ENCODE measurements around the gene DDX1.
A peak's percentile ranks its signal among the peaks of the same experiment; 100 is the strongest.

The DDX1 gene

DNA sequence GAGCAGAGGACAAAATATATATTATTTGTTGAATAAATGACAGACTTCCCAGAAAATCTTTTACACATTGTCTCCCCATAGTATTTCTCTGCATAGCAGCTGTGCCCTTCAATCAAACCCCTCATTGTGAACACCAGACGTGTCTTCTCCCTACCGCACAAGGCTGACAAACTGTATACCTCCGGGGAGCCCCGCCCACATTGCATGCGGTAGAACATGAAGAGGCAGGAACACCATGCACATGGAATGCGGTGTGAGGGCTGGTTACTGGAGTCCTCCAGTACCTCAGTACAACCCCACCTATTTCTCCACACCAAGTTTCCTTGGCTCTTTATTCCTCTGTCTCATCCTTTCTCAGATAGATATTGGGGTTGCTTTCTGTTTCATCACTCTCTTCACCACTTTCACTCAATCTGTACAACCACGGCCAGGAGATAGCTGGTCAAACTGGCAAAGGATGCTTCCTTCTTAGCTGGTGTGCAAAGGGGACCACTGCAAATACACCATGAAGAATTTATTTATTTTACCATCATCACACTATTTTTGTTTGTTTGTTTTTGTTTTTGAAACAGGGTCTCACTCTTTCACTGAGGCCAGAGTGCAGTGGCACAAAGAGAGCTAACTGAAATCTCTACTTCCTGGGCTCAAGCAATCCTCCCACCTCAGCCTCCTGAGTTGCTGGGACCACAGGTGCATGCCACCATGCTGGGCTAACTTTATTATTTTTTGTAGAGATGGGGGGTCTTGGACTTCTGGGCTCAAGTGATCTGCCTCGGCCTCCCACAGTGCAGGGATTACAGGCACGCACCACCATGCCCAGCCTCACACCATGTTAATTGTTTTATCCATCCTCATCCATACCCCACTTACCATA is 28.2 kb upstream of the DDX1 start:
- FAIRE-seq, result no peak

DNA sequence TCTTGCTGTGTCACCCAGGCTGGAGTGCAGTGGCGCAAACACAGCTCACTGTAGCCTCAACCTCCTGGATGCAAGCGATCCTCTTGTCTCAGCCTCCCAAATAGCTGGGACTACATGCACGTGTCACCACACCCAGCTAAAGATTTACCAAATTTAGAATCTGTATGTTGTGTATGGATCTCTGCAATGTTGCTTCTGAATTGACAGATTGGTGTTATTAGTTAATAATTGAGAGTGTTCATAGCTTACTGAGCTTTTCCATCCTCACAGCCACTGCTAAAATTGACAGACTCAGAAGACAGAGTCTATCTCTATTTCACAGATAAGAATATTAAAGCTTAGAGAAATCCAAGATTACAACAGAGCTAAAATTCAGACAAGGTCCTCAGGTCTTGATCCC is 26.3 kb upstream of the DDX1 start:
- FAIRE-seq, result no peak

DNA sequence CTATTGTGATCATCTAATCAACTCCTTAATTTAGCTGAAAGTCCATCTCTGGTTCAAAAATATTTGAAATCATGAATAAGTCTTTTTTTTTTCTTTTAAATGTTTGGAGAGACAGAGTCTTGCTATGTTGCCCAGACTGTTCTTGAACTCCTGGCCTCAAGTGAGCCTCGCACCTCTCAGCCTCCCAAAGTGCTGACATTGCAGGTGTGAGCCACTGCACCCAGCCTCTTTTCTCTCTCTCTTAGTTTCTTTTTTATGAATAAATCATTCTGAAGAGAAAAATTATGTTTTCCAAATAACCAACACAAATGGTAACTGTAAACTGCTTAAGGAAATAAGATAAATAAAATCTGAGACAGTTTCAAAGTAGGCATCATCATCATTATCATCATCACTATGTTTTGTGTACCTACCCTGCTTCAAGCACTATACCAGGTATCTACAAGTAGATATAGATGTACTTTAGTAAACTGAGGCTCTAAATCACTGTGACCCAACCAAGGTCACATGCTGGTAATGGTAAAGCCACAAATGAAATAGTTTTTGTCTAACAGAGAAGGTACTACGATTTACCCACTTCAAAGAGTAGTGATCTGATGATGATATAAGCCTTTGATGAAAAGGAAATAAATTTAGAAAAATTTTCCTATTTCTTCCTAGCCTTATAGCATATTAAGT is 25.5 kb upstream of the DDX1 start:
- FAIRE-seq, result no peak

DNA sequence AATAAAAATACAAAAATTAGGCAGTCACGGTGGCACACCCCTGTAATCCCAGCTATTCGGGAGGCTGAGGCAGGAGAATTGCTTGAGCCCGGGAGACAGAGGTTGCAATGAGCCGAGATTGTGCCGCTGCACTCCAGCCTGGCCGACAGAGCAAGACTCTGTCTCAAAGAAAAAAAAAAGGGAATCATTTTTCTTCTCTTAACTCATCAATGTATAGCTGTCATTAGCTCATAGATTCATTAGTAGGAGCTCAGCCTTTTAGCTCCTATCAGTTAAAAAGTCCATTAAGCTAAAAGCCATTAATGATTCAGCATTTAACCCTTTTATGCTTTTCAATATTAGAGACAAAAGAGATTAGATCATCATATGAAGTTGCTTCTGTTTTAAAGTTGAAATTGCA is 24.8 kb upstream of the DDX1 start:
- FAIRE-seq, result no peak

DNA sequence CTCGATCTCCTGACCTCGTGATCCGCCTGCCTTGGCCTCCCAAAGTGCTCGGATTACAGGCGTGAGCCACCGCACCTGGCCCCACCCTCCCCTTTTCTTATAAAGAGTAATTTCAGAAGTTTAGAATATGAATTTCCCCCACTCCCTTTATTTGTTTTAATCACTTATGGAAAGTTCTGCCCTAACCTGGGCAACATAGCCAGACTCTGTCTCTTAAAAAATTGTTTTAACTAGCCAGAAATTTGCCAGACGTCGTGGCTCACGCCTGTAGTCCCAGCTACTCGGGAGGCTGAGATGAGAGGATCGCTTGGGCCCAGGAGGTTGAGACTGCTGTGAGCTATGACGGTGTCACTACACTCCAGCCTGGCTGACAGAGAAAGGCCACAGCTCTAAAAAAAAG is 22.8 kb upstream of the DDX1 start:
- no peak for FAIRE-seq

DNA sequence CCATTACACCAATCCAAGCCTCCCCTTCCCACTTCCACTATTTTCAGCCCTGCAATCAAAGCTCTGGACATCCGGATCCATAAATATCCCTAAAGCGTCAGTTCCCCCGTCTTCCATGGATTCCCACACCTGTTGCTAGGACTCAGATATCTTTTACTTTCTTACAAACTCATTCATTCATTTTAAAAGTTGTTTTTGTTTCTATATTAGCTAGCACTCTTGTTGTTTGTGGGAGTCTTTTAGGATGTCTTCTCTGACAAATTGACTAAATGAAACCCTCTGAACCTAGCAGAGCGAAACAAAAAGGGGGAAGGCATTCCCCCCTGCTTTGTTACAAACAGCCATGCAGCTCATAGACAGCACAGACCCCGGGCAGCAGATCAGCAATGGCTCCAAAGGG is 21.6 kb upstream of the DDX1 start:
- FAIRE-seq, result no peak

DNA sequence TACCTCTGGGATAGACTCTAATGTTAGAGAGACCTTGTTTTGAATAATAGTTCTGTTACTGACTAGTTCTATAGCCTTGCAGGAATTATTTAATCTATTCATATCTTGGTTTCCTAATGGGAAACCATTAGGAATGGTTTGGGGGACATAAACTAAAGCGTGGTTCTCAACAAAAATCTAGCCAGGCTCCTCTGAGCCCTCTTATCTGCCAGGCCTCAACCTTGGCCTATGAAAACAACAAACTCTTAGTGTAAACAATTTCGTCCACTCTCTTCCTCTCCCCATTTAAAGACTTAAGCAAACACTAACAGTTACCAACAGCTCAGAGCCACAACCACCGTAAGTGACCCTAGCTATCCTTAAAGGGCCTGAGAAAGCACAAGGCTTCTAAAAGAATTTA is 19.9 kb upstream of the DDX1 start:
- FAIRE-seq, result no peak

DNA sequence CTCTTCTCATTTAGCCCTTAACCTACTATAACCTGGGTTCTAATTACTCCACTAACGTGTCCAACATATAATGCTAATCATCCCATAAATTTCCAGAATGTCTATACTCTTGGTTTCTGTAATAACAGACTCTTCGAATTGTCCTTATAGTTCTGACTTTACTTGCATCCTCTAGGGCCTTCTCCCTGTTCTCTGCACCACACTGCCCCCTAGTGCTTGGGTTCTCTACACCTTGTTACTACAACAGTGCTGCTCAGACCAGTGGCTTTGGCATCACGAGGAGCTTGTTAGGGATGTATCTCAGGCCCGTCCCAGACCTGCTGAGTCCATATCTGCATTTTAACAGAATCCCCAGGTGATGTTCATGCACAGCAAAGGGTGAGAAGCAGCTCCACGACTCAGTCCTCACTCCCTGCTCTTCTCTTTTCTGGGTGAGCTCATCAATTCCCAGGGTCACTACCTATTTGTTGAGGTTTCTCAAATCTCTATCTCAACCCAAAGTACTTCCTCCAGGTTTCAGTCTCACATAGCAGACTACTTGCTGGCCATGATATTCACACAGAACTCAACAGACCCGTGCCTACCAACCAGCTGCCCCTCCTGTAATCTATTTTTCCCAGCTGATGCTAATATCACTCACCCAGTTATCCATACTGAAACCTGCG is 14.5 kb upstream of the DDX1 start:
- peak; percentile 65 for FAIRE-seq

DNA sequence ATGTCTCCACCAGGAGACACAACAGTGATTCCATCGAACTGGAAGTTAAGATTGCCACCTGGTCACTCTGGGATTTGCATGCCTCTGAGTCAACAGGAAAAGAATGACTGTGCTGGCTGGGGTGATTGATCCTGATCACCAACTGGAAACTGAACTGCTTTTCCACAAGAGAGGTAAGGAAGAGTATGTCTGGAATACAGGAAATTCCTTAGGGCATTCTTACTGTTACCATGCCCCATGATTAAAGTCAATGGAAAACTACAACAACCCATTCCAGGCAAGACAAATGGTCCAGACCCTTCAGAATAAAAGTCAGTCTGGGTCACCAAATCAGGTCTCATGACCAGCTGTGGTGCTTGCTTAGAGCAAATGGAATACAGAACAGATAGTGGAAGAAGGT is 12.0 kb upstream of the DDX1 start:
- FAIRE-seq, result no peak

DNA sequence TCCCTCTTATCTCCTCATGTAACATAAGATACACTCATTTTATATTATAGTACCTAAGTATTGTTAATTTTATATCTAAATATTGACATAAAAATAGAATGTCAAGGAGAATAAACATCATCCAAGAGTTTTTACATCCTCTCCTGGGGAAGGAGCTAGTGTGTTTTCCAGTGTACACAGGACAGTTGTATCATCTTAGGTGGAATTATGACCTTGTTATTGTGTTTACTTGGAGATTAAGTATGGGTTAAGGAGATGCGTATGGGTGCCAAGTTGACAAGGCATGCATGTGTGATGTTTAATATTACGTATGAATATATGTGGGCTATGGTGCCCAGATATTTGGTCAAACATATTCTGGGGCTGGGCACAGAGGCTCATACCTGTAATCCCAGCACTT is 11.2 kb upstream of the DDX1 start:
- FAIRE-seq, result no peak

DNA sequence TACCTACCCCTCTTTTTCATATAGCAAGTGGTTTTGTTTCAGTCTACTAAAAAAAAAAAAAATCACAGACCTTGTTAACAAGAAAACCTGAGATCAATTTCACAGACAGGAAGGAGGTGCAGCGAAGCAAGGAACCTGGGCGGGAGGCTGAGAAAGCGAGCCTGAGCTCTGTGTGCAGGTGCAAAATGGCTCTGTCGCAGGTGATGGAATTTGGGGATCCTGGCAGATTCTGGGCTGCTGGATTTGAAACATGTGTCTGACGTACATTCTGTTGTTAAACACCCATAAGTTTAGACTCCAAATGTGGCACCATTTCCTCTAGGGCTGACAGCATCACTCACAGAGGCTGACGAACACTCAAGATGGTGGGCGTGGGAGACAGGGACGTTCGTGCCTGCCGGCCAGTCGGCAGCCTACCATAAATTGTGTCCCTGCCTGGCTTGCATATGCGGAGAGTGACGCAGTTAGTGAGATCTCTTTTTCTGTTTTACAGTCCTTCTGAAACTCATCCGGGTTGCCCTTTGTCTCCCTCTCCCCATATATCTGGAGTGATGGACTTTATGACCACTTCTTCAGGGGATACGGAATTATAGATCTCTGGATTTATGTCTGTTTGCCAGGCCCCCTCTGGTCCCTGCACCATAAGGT is 8.8 kb upstream of the DDX1 start:
- FAIRE-seq, result no peak

DNA sequence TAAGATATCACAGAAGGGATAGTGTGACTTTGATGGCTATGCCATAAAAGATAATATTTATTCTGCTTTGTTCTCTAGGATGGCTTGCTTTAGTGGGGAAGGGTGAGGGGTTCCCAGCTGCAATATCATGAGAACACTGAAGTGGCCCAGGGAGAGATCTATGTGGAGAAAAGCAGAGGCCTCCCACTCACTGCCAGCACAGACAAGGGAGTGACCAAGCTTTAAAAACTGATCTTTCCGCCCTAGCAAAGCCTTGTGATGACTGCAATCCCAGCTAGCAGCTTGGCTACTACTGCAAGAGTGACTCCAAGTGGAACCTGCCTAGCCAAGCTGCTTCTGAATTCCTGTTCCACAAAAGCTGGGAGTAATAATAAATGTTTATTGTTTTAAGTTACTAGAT is 7.8 kb upstream of the DDX1 start:
- FAIRE-seq, result no peak

DNA sequence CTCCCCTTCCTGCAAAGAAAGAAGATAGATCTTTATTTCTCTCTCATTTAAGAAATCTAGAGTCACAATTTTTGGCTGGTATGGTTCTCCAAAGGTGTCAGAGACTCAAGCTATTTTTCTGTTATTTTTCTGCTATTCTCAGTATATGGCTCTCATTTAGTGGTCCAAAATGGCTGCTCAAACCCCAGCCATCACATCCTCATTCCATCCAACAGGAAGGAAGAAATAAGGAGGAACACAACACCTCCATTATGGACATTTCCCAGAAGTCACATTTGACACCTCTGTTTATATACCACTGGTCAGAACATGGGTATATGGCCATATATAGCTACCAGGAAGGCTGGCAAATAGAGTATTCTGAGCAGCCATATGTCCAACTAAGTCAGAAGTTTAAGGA is 7.4 kb upstream of the DDX1 start:
- FAIRE-seq, result no peak

DNA sequence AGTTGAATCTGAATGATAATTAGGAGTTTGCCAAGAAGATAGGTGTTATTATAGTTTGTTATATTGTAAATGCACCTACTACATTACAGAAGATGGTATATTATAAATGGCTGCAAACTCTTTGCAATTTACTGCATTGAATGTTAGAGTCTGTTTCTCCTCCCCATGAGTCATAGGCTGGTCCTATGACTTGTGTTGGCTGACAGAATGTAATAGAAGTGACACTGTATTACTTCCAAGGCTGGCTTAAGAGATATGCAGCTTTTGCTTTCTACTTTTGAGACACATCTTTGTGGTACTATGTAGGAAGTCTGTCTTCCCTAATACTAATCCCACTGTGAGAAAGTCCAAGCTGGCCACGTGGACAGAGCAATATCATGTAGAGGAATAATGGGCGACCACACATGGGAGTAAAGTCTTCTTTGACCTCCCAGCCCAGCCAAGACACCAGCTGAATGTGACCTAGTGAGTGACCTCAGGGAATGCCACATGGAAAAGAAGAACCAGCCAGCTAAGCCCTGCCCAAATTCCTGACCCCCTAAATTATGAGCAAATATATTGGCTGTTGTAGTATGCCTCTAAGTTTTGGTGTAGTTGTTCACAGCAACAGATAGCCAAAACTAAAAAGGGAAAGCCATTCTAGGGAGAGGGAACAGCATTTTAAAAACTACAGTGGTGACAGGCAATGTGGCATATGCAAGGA is 6.8 kb upstream of the DDX1 start:
- no peak for FAIRE-seq

DNA sequence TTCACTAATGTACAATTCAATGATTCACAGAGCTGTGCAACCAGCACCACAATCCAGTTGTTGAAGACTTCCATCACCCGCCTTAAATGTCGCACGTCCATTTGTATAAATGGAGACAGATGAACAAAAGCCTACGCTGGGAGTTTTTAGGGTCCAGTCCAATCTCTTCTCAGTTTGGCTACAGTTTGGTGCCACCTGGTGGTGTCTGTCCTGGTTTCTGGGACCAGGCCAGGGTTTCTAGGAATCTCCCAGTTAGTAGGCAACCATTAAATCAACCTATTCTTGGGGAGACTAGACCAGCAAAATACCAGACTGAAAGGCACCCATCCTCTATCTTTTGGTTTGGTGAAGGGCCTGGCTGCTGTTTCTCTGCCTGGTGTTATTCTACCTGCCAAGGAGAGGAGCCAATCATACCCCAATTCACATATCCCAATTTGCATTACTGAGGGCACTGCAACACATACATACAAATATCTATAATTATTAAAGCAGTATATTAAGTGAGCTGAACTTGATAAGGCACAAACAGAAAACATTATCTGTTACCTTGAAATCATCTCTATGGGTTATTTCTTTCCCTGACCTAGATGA is 3.2 kb upstream of the DDX1 start:
- FAIRE-seq, result no peak

DNA sequence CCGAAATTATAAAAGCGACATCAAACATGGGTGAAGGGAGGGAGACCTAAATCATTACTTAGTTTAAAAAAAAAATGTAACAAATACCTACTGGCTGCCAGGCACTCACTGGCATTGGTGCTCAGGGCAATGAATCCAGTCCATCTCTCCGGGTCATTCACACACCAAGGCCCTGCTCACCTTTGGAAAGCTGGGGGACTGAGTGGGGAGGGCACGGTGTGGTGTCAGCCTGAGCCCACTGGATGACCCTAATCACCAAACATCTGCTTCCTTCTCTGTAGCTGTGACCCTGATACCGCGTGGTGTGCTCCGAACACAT is 336 bp upstream of the DDX1 start:
- FAIRE-seq, result no peak

DNA sequence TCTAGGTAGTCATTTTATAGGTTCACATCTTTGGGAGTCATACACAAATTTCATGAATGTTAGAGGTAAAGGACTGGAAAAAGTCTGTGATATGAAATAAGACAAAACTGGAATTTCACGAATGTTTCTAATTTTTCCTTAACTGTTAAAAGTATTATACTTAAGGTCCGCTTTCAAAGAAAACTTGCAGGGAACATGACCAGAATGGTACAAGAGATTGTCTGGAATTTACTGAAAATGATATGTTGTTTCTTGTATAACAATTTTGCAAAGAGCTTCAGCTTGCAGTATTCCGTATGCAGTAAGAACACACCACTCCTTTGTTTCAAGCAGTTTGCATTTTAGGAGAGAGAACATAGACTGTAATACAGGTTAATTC is 1.6 kb downstream of the DDX1 start:
- FAIRE-seq, result no peak

DNA sequence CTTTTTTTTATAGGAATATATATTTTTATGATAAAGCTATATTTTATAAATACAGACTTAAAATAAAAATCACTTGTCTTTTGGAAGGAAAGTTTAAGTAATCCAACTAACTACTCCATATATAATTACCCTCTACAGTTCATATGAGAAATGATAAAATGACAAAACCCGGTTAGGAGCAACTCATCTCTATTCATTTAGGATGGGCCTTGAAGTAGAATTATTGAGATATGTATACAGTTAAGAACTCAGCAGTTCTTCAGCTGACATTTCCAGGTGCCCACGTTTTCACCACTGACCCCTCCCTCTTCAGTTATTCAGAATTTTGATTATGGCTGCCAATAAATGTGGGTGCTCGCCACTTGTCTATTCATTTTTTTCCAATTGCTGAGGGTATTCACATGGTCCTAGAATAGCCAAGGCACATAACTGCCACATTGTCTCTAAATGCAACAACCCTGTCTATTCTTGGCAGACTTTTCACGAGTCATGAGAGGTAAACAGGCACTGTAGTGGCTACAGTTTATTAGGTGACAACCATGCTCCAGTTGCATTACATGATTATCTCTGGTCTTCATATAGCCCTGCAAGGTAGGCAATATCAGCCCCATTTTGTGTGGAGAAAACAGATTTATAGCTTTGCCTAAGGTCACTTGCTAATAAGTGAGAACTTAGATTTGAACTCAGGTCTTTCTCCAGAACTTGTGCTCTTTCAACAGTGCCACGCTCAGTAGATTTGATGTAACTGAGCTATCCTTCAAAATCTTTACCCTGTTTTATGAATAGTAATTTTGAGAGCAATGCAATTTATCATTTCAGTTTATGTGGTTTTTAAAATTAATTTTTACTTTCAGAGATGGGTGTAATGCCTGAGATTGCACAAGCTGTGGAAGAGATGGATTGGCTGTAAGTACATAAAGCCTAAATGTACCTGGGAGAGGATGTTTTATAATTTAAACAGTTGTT is 2.9 kb downstream of the DDX1 start:
- no peak for FAIRE-seq

DNA sequence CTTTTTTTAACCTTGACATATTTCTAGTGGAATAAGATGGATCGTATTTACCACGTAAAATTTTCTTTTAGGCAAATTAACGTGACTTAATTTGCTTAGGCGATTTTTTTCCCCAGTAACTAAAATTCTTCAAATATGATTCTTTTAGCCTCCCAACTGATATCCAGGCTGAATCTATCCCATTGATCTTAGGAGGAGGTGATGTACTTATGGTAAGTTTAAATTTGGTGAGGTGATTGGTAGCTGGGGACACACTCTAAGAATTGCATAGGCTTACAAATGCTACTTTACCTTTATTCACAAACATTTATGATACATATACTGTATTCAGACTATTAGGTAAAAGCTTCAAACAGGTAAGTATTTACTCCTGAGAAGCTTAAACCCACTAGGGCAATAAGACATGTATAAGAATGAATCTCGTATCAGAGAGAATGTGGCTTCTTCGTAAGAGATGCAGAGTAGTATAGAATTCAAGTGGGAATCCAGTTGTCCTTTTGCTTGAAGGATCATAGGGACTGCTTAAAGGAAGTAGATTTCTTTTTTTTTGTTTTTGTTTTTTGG is 3.8 kb downstream of the DDX1 start:
- FAIRE-seq, result no peak

DNA sequence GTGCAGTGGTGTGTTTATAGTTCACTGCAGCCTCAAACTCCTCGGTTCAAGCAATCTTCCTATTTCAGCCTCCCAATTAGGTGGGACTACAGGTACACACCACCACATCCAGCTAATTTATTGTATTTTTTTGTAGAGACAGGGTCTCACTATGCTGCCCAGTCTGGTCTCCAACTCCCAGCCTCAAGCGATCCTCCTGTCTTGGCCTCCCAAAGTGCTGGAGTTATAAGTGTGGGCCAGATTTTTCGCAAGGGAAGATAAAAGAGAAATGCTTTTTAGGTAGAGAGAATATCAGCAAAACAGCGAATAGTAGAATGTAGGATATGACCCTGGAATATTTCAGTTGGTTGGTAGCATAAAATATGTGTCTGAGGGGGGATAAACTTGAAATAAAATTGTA is 4.3 kb downstream of the DDX1 start:
- no peak for FAIRE-seq

DNA sequence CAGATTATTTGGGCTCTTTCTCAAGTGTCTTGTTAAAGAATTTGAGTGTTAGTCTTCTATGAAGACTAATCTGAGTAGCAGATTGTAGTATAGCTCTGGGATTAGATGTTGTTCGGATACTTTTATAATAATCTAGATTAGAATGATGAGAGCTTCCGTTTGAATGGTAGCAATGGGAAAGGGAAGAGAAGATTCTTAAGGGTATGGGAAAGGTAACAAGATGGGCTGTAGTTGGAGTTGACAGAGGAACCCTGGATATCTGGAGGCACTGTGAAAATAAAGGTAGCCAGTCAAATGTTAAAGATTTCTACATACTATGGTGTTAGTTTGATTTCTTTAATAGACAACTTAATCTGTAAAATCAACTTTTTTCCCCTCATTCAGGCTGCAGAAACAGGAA is 4.7 kb downstream of the DDX1 start:
- FAIRE-seq, result no peak
